SHP77 (cell line): Measurements from ENCODE around the gene RASGRP2.
A peak's percentile ranks its signal among the peaks of the same experiment; 100 is the strongest.

ENCODE experiments used
- DNase-seq, 2 experiments: peaks; one replicate each; lab custom pipeline; 2025; lab: John Stamatoyannopoulos, UW

The RASGRP2 gene

DNA sequence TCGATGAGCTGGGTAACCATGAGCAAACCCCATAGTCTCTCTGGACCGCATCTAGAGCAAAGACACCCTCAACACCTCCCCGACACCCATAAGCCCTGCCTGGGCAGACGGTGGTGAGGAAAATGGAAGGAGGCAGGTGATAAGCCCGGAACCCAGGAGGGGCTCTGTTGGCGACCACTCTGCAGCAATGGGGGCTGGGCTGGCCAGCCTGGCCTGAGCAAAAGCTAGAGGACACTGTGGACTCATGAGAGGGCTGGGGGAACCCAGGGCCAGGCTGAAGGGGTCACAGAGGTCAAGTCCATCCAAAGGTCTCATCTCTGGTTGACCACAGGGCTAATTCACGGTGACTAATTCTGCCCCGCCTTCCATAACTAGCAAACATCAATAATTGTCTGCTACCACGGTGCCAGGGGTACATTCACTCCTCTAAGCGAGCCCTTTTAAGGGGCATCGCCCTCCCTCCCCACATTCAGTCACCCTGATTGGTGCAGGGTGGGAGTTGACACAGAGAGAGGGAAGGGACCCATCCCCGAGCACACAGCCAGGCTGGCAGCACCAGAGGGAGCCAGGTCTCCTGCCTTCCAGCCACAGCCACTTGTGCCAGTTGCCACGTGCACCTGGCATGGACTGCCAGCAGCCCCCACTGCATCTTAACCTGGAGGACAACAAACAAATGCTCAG, 11.9 kb upstream of the RASGRP2 start:
- no peak for DNase-seq

DNA sequence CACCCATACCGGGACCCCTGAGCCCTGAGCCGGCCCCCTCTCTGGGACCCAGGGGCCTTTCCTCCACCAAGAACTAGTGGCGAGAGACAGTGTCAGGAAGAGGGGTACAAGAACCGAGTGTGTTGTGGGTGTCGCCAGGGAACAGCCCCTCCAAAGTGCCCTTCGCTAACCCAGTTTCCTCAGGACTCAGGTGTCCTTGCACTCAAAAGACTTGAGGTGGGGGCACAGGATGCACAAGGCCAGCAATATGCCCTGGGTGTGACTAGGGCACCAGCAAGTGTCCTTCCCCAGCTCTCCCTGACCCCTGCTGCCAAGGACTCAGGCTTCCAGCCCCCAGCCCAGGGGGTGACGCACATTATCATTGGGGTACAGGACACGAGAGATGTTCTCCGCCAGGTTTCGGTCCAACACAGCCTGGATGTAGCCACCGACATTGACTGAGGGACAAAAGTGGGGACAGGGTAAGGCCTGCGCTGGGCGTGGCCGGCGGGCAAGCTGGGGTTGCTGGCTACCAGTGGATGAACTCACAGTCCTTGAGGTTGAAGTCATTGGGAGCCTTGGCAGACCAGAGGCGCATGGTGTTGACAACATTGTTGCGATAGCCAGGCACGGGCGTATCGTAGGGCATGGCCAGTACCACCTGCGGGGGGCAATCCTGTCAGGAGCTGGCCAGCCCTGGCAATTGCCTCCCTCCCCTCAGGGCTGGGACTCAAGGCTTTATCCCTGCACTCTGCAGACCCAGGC, 11.1 kb upstream of the RASGRP2 start:
- no peak for DNase-seq

GRCh38 chr11:64754124-64754918, 10.4 kb upstream of the RASGRP2 start:
- DNase-seq: no peak

DNA sequence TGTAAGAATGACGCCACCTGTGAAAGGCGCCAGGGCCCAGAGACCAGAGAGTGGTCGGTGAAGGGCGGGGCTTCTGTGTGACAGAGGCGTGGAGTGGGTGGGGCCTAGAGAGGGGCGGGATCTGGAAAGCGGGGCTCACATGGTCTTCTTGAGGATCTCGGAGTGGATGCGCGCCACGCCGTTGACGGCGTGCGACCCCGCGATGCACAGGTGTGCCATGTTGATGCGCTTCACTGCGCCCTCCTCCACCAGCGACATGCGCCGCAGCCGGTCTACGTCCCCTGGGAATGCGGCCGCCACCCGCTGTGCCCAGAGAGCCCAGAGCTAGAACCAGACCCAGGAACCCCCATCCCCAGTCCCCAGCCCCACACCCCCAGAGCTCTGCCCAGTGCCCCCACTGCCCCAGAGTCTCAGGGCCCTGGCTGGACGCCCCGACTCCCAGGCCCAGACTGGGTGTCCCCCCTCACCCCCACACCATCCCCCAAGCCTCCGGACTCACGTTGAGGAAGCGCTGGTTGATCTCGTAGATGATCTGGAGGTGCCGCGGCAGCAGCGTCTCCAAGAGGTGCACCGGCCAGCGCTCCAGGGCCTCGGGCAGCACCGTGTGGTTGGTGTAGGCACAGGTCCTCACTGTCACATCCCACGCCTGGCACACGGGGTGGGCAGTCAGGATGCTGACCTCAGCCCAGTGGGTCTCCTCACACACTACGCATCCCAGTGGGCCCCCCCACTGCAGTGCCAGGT, 9.6 kb upstream of the RASGRP2 start:
- no peak for DNase-seq

DNA sequence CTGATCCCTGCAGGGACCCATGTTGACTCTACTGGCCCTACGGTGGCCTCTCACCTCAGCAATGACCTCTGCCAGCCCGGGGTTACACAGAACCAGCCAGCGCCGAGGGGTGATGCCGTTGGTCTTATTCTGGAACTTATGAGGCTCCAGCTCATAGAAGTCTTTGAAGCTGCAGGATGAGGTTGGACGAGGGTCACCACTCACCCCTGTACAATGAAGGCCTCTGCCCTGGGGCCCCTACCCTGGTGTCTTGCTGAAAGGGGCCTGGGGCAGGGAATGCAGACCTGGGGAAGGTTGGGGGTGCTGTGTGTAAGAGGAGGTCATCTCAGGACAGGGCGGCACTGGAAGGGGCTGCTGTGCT, 9.1 kb upstream of the RASGRP2 start:
- DNase-seq: no peak

- DNase-seq: peak; percentile 77 to 78
Measured at GRCh38 chr11:64752175-64752970, 8.4 kb upstream of the RASGRP2 start.

DNA sequence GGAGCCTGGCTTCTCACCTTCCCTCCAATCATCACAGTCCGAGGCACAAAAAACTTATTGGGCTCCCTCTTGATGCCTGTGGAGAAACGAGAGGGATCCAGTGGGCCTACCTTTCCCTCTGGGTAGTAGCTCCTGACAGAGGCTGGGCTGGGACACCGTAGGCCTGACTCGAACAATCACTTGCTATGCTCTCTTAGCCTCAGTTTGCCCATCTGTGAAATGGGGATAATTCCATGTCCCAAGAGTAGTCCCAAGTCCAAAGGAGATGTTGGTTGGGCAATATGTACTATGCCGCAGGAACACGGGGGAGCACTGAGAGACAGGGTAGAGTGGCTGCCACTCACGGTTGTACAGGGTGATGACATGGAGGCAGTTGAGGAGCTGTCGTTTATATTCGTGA, 7.6 kb upstream of the RASGRP2 start:
- no peak for DNase-seq

DNA sequence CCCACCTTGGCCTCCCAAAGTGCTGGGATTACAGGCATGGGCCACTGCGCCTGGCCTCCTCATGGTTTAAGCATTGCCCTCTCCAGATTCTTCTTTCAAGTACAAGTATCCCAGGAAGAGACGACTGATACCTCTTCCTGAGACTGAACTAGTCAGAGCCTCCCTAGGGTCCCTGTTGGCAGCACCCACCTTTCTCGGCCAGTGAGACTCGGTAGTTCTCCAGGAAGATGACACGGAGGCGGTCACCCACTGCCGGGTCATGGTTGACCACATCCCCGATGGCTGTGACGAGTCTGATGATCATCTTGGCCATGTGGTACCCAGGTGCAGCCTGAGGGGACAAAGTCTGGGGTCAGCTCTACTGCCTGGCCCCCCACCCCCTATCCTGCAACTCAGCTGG, 7.2 kb upstream of the RASGRP2 start:
- DNase-seq: no peak

GRCh38 chr11:64750361-64751054, 6.6 kb upstream of the RASGRP2 start:
- no peak for DNase-seq

DNA sequence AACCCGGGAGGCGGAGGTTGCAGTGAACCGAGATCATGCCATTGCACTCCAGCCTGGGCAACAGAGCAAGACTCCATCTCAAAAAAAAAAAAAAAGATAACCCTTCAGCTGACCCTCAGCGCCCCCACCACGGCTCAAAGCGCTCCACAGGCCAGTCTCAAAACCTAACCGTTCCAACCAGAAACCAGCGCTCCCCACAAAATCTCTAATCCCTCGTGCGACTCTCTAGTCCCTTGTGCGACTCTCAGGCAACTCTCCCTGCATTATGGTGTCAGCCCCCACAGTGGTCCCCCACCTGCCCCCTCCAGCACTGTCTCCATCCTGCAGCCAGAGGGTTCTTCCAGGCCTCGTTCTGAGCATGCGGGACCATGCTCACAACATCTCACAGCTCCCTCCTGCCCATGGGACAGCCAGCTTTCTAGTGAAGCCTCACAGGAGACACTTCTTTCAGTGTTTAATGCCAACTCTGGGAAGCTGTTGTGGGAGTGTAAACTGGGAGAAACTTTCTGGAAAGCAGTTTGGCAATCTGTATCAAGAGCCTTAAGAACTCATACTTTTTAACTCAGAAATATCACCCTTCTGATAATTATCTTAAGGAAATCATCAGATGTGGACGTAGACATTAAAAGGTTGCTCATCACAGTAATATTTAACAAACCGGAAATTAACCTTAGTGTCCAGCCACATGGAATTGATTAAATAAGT, 4.2 kb upstream of the RASGRP2 start:
- no peak for DNase-seq

GRCh38 chr11:64746486-64746885, 2.5 kb upstream of the RASGRP2 start:
- DNase-seq: no peak

DNA sequence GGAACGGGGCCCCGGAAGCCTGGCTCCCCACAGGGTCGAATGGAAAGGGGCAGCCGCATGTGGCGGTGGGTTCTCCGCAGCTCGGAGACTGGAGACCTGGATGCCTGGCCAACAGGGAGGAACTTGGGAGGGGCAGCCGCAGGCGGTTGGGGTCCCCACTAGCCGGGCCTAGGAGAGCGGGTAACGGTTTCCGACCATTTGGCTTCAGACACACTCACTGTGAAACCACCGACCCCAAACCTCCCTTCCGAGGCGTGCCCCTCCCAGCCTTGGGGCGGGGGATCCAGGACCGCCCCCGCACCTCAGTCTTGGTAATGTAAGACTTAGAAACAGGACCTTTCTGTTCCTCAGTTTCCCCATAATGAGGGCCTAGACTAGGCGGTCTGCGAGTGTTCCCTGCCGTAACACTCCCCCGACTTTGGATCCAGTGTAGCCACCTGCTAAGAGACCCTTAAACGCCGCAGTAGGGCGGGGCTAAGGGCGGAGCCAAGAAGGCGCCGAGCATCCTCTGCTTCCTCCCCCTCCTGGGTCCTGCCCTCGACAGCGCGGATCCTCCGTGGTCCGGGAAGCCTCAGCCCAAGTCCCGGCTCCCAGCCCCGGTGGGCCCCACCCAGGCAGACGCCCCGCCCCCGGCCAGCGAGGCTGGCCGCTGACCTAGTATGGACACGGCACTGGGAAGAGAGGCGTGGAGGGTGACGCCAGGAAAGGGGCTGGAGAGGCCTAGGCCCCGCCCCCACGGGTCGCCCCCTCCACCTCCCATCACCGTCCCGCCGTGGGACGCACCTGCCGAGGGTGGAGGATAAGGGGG, 1.8 kb upstream of the RASGRP2 start:
- DNase-seq: no peak

DNA sequence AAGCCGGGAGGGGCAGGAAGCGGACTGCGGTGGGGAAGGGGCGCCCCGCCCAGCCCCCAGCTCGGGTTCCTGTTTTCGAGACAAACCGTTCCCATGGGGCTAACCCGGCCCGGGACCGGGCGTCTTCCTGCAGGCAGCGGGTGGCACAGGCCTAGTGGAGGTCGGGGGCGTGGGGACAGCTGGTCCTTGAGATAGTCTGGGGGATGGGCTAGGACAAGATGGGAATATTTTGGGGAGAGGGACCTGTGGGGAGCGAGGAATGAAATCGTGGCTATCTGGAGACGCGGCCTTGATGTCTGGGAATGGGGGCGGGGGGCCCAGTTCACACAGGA, 1.2 kb upstream of the RASGRP2 start:
- DNase-seq: no peak

DNA sequence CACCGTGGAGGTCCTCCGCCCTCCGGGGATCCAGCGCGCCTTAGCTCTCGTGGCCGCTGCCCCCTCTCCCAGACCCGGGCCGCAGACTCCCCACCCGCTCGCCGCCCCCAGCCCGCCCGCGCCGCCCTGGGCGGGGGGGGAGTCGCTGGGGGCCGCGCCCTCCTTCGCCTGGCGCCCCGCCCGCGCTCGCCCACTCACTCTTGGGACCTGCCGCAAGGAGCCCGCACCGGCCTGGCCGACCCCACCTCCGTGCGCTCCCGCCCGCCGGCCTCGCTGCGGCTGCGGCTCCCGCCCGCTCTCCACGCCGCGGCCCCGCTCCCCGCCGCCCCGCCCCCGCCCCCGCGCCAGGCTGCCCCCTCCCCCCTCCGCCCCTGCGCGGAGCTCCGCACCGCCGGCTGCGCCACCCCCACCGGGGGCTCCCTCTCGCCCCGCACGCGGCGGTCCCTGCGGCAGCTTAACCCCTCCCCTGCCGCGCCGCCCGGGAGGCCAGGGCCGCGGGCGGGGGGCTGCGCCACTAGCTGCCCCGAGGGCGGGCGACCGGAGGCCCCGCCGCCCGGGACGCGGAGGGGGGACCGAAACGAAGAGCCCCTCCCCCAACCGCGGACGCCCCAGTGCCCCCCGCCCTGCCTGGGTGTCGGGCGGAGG, 724 bp upstream of the RASGRP2 start:
- DNase-seq: no peak

GRCh38 chr11:64742889-64743590, 902 bp downstream of the RASGRP2 start:
- DNase-seq: no peak

DNA sequence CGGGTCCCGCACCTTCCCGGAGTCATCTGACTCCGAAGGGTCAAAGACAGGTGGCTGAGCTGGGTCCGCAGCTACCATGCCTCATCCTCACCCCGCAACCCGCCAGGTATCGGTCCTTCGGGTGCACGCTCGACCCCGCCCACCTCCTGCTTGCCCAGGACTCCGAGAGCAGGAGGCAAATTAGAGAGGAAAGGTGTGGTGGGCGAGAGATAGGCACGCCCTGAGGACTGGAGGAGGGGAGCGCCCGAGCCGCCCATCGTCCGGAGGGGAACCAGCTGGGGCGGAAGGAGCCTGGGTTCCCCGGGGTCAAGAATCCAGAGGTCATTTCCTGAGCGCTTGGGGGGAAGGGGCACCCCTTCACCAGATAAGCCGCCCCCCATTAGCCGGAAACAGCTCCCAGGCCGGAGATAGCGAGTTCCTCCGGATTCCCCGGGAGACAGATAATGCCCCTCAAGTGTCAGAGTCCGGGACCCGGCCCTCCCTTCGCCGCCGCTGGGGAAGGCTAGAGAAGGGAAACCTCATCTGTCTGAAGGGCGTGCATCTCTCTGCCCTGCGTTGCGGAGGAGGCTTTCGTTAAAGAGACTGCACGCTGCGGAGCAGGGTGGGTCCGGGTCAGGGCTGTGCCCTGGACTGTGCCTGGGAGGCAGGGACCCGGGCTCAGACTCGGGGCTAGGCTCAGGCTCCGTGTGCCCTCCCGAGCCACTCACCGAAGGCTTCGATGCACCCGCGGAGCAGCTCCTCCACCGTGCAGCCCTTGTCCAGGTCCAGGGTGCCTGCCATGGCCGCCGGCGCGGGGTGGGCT, 1.7 kb downstream of the RASGRP2 start:
- DNase-seq: no peak

DNA sequence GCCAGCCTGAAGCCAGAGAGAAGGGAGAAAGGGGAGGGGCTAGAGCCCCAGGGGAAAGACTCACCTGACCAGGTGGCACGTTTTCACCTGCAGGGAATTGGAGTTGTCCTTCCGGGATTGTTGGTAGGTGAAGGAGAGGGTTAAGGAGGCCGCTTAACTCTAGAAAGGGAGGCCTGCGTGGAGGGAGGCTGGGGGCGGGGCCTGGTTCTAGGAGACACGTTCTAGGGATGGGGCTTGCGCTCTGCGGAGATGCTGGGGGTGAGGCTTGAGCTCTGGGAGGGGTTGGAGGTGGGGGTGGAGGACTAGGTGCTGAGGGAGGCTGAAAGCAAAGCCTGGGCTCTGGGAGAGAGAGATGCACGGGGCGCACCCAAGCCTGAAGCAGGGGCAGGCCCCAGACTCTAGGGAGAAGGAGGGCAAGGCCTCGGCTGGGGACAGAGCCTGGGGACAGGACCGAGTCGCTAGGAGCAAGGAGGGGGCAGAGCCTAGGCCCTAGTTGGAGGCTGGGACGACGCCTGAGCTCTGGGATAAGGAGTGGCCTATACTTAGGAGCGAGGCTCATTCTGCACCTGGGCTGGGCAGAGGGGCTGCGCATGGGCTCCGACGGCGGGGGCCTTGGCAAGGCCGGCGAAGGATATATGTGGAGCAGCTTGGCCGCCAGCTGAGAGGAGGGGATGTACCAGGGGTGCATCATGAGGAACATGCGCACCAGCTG, 2.4 kb downstream of the RASGRP2 start:
- DNase-seq: no peak
